Activated T-helper 2 cell treated with anti-CD3 and anti-CD28 coated beads, Interferon-gamma antibody, Interleukin-2, Interleukin-4, amounts not matched to agents 10 μg/mL and 5 μg/mL and 100 μg/mL, durations not matched to agents 14 hours and 24 hours and 36 hours (primary cell): ENCODE measurements around the gene ERBIN. TPM values are rescaled to one million over a fixed set of nuclear protein-coding genes. Genes with fewer than 3 reads are reported as not detected.

Source experiments
- total RNA-seq: library from RNA; stranded (reverse); gene quantifications from 2 replicates; pipeline ENCODE4 v1.2.3, GENCODE V29; 2022

The ERBIN gene
- total RNA-seq, 1 donor from 2014 or later: 39.3 TPM

Other genes starting within 250 kb of the ERBIN start
- gene SGTB, start 204.5 kb upstream of the ERBIN start, total RNA-seq: 7.6 TPM in 2 replicates
- 22.5 and 22.8 TPM in 2 replicates for gene NLN, start 204.4 kb upstream of the ERBIN start, total RNA-seq
- gene SREK1, start 217.7 kb downstream of the ERBIN start, total RNA-seq: 67.8 and 69.9 TPM in 2 replicates